GM21737 (cell line): ENCODE data around the gene UBE2K.
"Not testable (repeated sequence)": the region's sequence is repeated elsewhere in the genome, so short reads cannot be mapped to it uniquely, and the experiment has no call there.

ENCODE experiments used
- ATAC-seq: cut with Tn5 transposase; IDR thresholded peaks from one replicate; pipeline ENCODE4 v1.9.1; 2021; ENCODE audit warnings: mild to moderate bottlenecking, moderate library complexity; ENCODE audit not compliant: unreplicated experiment

UBE2K gene

GRCh38 chr4:39792529-39792928 is 94.6 kb downstream of the UBE2K start:
- no peak for ATAC-seq

- ATAC-seq: not testable (repeated sequence)
Observed at GRCh38 chr4:39792976-39793375, 95.0 kb downstream of the UBE2K start.

- no peak for ATAC-seq
Observed at GRCh38 chr4:39802005-39802404, 104.1 kb downstream of the UBE2K start.

GRCh38 chr4:39808231-39808749 is 110.4 kb downstream of the UBE2K start:
- no peak for ATAC-seq

- no peak for ATAC-seq
Observed at GRCh38 chr4:39812500-39812899, 114.6 kb downstream of the UBE2K start.

- ATAC-seq: not testable (repeated sequence)
Observed at GRCh38 chr4:39813033-39813432, 115.1 kb downstream of the UBE2K start.

GRCh38 chr4:39813761-39814160 is 115.8 kb downstream of the UBE2K start:
- not testable (repeated sequence) for ATAC-seq

- ATAC-seq: no peak
Observed at GRCh38 chr4:39814403-39815185, 116.7 kb downstream of the UBE2K start.

GRCh38 chr4:39818646-39819045 is 120.7 kb downstream of the UBE2K start:
- ATAC-seq: no peak

- ATAC-seq: no peak
Observed at GRCh38 chr4:39820186-39820585, 122.2 kb downstream of the UBE2K start.

GRCh38 chr4:39821951-39822350 is 124.0 kb downstream of the UBE2K start:
- ATAC-seq: no peak

- no peak for ATAC-seq
Observed at GRCh38 chr4:39822662-39823061, 124.7 kb downstream of the UBE2K start.

- ATAC-seq: no peak
Observed at GRCh38 chr4:39823191-39823590, 125.3 kb downstream of the UBE2K start.

GRCh38 chr4:39825090-39825489 is 127.2 kb downstream of the UBE2K start:
- no peak for ATAC-seq

GRCh38 chr4:39825741-39826231 is 127.8 kb downstream of the UBE2K start:
- no peak for ATAC-seq
